GM23338 (cell line): ENCODE measurements around the gene CNOT6. TPM values are rescaled to one million over a fixed set of nuclear protein-coding genes. Genes with fewer than 3 reads are reported as not detected.

Source experiments
- ATAC-seq: fragments of 200-7000 bp; cut with Tn5 transposase; 3 replicates; pipeline ENCODE4 v1.9.1; 2020
- DNase-seq: peaks from one replicate; pipeline ENCODE4 v3.0.0-alpha.2; 2015; ENCODE audit warnings: low spot score
- H2AFZ ChIP-seq: fragments of 200-600 bp; sonication (generic); 2 replicates; pipeline ENCODE4 v1.8.0; 2016; ENCODE audit warnings: antibody characterized with exemption, mild to moderate bottlenecking, moderate library complexity
- H3F3A ChIP-seq: fragments of 200-600 bp; sonication (generic); replicated peaks from 2 replicates; pipeline ENCODE4 v1.8.0; 2017; ENCODE audit warnings: antibody characterized with exemption, mixed run types, low read depth
- H3K27ac ChIP-seq: fragments of 200-600 bp; sonication (generic); 2 replicates; pipeline ENCODE4 v1.6.1; 2016; ENCODE audit warnings: low read depth
- H3K27me3 ChIP-seq: fragments of 200-600 bp; sonication (generic); 2 replicates; pipeline ENCODE4 v1.8.0; 2016; ENCODE audit warnings: mild to moderate bottlenecking, mixed run types, moderate library complexity; ENCODE audit not compliant: insufficient read depth
- H3K36me3 ChIP-seq: fragments of 200-600 bp; sonication (generic); 2 replicates; pipeline ENCODE4 v1.8.0; 2016; ENCODE audit warnings: mild to moderate bottlenecking; ENCODE audit not compliant: insufficient read depth
- H3K4me1 ChIP-seq: fragments of 200-600 bp; sonication (generic); 2 replicates; pipeline ENCODE4 v1.8.0; 2016; ENCODE audit warnings: mild to moderate bottlenecking, moderate library complexity; ENCODE audit not compliant: insufficient read depth
- H3K4me2 ChIP-seq: fragments of 200-600 bp; sonication (generic); 2 replicates; pipeline ENCODE4 v1.7.1; 2017; ENCODE audit warnings: mixed run types
- H3K4me3 ChIP-seq: fragments of 200-600 bp; sonication (generic); 2 replicates; pipeline ENCODE4 v1.6.1; 2016; ENCODE audit warnings: mixed run types
- H3K79me2 ChIP-seq: fragments of 200-600 bp; sonication (generic); replicated peaks from 2 replicates; pipeline ENCODE4 v1.8.0; 2017; ENCODE audit warnings: mild to moderate bottlenecking; ENCODE audit not compliant: insufficient read depth
- H3K9me2 ChIP-seq: fragments of 200-600 bp; sonication (generic); 2 replicates; pipeline ENCODE4 v1.8.0; 2017; ENCODE audit not compliant: insufficient read depth
- H4K20me1 ChIP-seq: fragments of 200-600 bp; sonication (generic); replicated peaks from 2 replicates; pipeline ENCODE4 v1.8.0; 2017; ENCODE audit warnings: mild to moderate bottlenecking; ENCODE audit not compliant: insufficient read depth
- H3K27ac Mint-ChIP-seq: 2 replicates; pipeline ENCODE4 v1.8.0; 2020; ENCODE audit warnings: inconsistent platforms, mild to moderate bottlenecking, moderate library complexity, mixed read lengths
- H3K27me3 Mint-ChIP-seq: 3 replicates; pipeline ENCODE4 v1.8.0; 2022; ENCODE audit warnings: low read depth, mild to moderate bottlenecking, moderate library complexity, mixed read lengths, inconsistent platforms; ENCODE audit not compliant: insufficient read depth, poor library complexity
- H3K36me3 Mint-ChIP-seq: 3 replicates; pipeline ENCODE4 v1.8.0; 2021; ENCODE audit warnings: low read depth, mild to moderate bottlenecking, inconsistent platforms, moderate library complexity, mixed read lengths
- H3K4me1 Mint-ChIP-seq: 3 replicates; pipeline ENCODE4 v1.8.0; 2020; ENCODE audit warnings: mild to moderate bottlenecking, inconsistent platforms, mixed read lengths
- H3K4me3 Mint-ChIP-seq: 3 replicates; pipeline ENCODE4 v1.8.0; 2021; ENCODE audit warnings: moderate library complexity, mild to moderate bottlenecking, inconsistent platforms, mixed read lengths
- H3K9me3 Mint-ChIP-seq: 3 replicates; pipeline ENCODE4 v1.8.0; 2020; ENCODE audit warnings: moderate library complexity, mild to moderate bottlenecking, inconsistent platforms, mixed read lengths
- CREB1 ChIP-seq: fragments of 250-450 bp; sonication (Bioruptor Pico); IDR thresholded peaks from 2 replicates; pipeline ENCODE4 v1.5.0; 2020; ENCODE audit warnings: low read depth, mild to moderate bottlenecking, moderate library complexity
- ETS1 ChIP-seq: IDR thresholded peaks from 2 replicates; pipeline ENCODE4 v1.6.1; 2016; ENCODE audit warnings: antibody characterized with exemption
- EZH2 ChIP-seq: fragments of 200-600 bp; sonication (generic); IDR thresholded peaks from one replicate; pipeline ENCODE4 v1.8.0; 2017; ENCODE audit warnings: antibody characterized with exemption, mild to moderate bottlenecking, low read depth; ENCODE audit not compliant: unreplicated experiment
- EZH2phosphoT487 ChIP-seq: fragments of 200-600 bp; sonication (generic); IDR thresholded peaks from one replicate; pipeline ENCODE4 v1.8.1; 2018; ENCODE audit warnings: antibody characterized with exemption; ENCODE audit not compliant: unreplicated experiment
- JUNB ChIP-seq: IDR thresholded peaks from one replicate; pipeline ENCODE4 v1.6.1; 2016; ENCODE audit warnings: antibody characterized with exemption; ENCODE audit not compliant: unreplicated experiment
- NANOG ChIP-seq: IDR thresholded peaks from 2 replicates; pipeline ENCODE4 v1.6.1; 2016; ENCODE audit warnings: antibody characterized with exemption, borderline replicate concordance
- POLR2AphosphoS5 ChIP-seq: IDR thresholded peaks from 2 replicates; pipeline ENCODE4 v1.6.1; 2016; ENCODE audit warnings: antibody characterized with exemption, low read depth
- REST ChIP-seq: IDR thresholded peaks from one replicate; pipeline ENCODE4 v1.6.1; 2018; ENCODE audit warnings: antibody characterized with exemption; ENCODE audit not compliant: unreplicated experiment
- STAT1 ChIP-seq: IDR thresholded peaks from one replicate; pipeline ENCODE4 v1.6.1; 2016; ENCODE audit warnings: antibody characterized with exemption; ENCODE audit not compliant: unreplicated experiment
- ZNF114 ChIP-seq: fragments of 250-450 bp; sonication (Bioruptor Pico); IDR thresholded peaks from 2 replicates; pipeline ENCODE4 v1.5.0; 2020; ENCODE audit warnings: mild to moderate bottlenecking, moderate library complexity
- ZNF331 ChIP-seq: fragments of 250-450 bp; sonication (Bioruptor Pico); IDR thresholded peaks from 2 replicates; pipeline ENCODE4 v1.5.0; 2020; ENCODE audit warnings: low read depth, mild to moderate bottlenecking, moderate library complexity
- ZNF462 ChIP-seq: fragments of 250-450 bp; sonication (Bioruptor Pico); IDR thresholded peaks from 2 replicates; pipeline ENCODE4 v1.5.0; 2020; ENCODE audit warnings: mild to moderate bottlenecking, moderate library complexity
- polyA plus RNA-seq: library from polyadenylated mRNA; unstranded; fragments of >200 nt; fragmentation: Nextera tagmentation; extraction: Ambion mirVana; gene quantifications from 2 replicates; pipeline ENCODE4 v1.2.1, GENCODE V29; 2016
- total RNA-seq: library from RNA; depleted of rRNA; stranded (reverse); fragments of >200 nt; shearing (Covaris generic); gene quantifications from 2 replicates; pipeline ENCODE4 v1.2.3, GENCODE V29; 2014
- TF ChIP-seq, protein P1 (sequence below), 2 experiments: fragments of 200-600 bp in 1 of 2; sonication (generic) in 1 of 2; conservative IDR thresholded peaks; 2 replicates each; pipeline versions ENCODE4 v1.5.1 to v1.6.1; 2016 to 2017; ENCODE audit warnings: antibody characterized with exemption in 2 of 2, low read depth in 2 of 2, mild to moderate bottlenecking in 2 of 2, moderate library complexity in 1 of 2

The CNOT6 gene
- total and polyA plus RNA-seq, 2 experiments from 2014 or later = 14.6 to 38.7 TPM

DNA sequence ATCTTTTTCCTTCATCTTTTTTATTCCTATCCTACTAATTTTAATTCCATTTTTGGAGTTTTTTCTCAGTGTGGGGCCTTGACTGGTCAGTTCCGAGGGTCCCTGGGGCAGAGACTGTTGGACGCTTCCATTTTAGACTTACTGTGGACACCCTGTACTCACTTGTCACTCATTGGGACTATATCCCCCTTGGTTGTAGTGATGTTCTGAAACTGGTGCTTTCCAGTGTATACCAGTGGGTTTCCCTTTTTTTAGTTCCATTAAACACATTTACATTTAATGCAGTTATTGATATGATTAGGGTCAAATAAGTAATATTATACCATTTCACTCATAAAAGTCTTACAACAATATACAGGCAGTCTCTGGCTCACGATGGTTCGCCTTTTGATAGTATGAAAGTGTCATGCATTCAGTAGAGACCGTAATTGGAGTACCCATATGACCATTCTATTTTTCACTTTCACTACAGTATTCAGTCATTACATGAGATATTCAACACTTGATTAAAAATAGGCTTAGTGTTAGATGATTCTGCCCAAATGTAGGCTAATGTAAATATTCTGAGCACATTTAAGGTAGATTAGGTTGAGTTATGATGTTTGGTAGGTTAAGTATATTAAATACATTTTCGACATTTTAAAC, 46.0 kb downstream of the CNOT6 start:
- no peak for DNase-seq
- no peak for ATAC-seq
- no peak for TF ChIP-seq EZH2phosphoT487
- TF ChIP-seq ZNF331 (CRISPR knock-in tag) = no peak
- TF ChIP-seq CREB1 (CRISPR knock-in tag) = no peak
- TF ChIP-seq REST = no peak
- TF ChIP-seq STAT1 = no peak
- TF ChIP-seq JUNB = no peak
- no peak for TF ChIP-seq ZNF462 (CRISPR knock-in tag)
- TF ChIP-seq ZNF114 = no peak
- no peak for TF ChIP-seq ETS1
- TF ChIP-seq NANOG = no peak
- no peak for TF ChIP-seq EZH2
- TF ChIP-seq, protein P1, sequence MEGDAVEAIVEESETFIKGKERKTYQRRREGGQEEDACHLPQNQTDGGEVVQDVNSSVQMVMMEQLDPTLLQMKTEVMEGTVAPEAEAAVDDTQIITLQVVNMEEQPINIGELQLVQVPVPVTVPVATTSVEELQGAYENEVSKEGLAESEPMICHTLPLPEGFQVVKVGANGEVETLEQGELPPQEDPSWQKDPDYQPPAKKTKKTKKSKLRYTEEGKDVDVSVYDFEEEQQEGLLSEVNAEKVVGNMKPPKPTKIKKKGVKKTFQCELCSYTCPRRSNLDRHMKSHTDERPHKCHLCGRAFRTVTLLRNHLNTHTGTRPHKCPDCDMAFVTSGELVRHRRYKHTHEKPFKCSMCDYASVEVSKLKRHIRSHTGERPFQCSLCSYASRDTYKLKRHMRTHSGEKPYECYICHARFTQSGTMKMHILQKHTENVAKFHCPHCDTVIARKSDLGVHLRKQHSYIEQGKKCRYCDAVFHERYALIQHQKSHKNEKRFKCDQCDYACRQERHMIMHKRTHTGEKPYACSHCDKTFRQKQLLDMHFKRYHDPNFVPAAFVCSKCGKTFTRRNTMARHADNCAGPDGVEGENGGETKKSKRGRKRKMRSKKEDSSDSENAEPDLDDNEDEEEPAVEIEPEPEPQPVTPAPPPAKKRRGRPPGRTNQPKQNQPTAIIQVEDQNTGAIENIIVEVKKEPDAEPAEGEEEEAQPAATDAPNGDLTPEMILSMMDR (conservative IDR thresholded peaks at IDR 0.05; ENCODE audit: low read depth in 2 of 2) = no peak
- TF ChIP-seq POLR2AphosphoS5 = no peak
- peaks cover 2% of the 10 kb centered on the region for H3K27me3 Mint-ChIP-seq
- Histone ChIP-seq H2AFZ (no peak overlapping the region), H3K4me3 (no peak overlapping the region), H4K20me1 (peaks cover 61% of the 10 kb centered on the region), H3K9me2 (no peaks in the 10 kb centered on the region), H3K4me2 (no peak overlapping the region), H3K27me3 (no peaks in the 10 kb centered on the region), H3K36me3 (peaks cover 8% of the 10 kb centered on the region; the same call in 1 of the 2 replicates), H3K4me1 (no peaks in the 10 kb centered on the region), H3K79me2 (peaks cover 99% of the 10 kb centered on the region), H3F3A (no peaks in the 10 kb centered on the region), H3K27ac (no peak overlapping the region)
- no peaks in the 10 kb centered on the region for H3K4me1 Mint-ChIP-seq
- no peaks in the 10 kb centered on the region for H3K9me3 Mint-ChIP-seq
- H3K27ac Mint-ChIP-seq = no peak overlapping the region
- no peak overlapping the region for H3K4me3 Mint-ChIP-seq
- H3K36me3 Mint-ChIP-seq = peaks cover 78% of the 10 kb centered on the region
